Measurements from ENCODE around the gene TECPR2.
"Not testable (repeated sequence)": the region's sequence is repeated elsewhere in the genome, so short reads cannot be mapped to it uniquely, and the experiment has no call there.

Gene TECPR2, protein sequence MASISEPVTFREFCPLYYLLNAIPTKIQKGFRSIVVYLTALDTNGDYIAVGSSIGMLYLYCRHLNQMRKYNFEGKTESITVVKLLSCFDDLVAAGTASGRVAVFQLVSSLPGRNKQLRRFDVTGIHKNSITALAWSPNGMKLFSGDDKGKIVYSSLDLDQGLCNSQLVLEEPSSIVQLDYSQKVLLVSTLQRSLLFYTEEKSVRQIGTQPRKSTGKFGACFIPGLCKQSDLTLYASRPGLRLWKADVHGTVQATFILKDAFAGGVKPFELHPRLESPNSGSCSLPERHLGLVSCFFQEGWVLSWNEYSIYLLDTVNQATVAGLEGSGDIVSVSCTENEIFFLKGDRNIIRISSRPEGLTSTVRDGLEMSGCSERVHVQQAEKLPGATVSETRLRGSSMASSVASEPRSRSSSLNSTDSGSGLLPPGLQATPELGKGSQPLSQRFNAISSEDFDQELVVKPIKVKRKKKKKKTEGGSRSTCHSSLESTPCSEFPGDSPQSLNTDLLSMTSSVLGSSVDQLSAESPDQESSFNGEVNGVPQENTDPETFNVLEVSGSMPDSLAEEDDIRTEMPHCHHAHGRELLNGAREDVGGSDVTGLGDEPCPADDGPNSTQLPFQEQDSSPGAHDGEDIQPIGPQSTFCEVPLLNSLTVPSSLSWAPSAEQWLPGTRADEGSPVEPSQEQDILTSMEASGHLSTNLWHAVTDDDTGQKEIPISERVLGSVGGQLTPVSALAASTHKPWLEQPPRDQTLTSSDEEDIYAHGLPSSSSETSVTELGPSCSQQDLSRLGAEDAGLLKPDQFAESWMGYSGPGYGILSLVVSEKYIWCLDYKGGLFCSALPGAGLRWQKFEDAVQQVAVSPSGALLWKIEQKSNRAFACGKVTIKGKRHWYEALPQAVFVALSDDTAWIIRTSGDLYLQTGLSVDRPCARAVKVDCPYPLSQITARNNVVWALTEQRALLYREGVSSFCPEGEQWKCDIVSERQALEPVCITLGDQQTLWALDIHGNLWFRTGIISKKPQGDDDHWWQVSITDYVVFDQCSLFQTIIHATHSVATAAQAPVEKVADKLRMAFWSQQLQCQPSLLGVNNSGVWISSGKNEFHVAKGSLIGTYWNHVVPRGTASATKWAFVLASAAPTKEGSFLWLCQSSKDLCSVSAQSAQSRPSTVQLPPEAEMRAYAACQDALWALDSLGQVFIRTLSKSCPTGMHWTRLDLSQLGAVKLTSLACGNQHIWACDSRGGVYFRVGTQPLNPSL (N-terminal part only)

GRCh38 chr14:102362545-102363181, at the start of gene TECPR2, which contains the start of gene CINP:
TECPR2 (plus strand) TSS chr14:102362941; CDS start chr14:102376722, 13,781 bp downstream.
CINP (minus strand) TSS chr14:102362890; CDS start chr14:102362851, 39 bp downstream.
- DNase-seq: peak; percentile 89

- DNase-seq: peak; percentile 71
Measured at GRCh38 chr14:102314242-102315011, 48.3 kb upstream of the TECPR2 start.

DNA sequence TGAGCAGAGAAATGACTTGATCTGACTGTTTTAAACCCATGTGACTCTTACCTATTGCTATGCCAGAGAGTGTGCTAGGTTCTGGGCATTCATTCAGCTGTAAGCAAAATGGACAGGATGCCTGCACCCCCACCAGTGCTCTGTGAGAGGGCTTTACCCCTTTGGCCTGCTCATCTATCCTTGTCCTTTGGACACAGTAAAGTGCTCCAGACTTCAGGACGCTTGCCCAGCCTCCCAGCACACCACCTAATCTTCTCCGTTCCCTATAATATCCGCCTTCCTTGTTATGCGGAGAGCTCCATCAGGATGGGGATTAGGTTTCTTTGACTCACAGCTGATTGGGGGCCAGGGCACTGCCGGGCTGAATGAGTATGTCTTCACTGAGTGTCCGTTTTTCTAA, 47.6 kb upstream of the TECPR2 start:
- DNase-seq: no peak

DNA sequence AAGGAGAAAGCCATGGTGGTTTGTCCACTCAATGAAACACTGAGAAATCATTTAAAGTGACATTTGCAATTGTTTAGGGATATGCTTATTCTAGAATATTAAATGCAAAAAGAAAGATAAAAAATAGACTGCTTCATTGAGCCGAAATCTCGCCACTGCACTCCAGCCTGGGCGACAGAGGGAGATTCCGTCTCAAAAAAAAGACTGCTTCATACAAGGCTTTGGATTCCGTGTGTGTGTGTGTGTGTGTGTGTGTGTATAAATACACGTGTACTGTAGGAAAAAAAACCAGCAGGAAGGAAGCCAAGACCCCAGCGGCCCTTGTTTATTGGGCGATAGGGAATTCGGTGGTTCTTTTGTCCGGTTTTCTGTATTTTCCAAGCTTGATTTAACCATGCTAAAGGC, 46.4 kb upstream of the TECPR2 start:
- DNase-seq: no peak

DNA sequence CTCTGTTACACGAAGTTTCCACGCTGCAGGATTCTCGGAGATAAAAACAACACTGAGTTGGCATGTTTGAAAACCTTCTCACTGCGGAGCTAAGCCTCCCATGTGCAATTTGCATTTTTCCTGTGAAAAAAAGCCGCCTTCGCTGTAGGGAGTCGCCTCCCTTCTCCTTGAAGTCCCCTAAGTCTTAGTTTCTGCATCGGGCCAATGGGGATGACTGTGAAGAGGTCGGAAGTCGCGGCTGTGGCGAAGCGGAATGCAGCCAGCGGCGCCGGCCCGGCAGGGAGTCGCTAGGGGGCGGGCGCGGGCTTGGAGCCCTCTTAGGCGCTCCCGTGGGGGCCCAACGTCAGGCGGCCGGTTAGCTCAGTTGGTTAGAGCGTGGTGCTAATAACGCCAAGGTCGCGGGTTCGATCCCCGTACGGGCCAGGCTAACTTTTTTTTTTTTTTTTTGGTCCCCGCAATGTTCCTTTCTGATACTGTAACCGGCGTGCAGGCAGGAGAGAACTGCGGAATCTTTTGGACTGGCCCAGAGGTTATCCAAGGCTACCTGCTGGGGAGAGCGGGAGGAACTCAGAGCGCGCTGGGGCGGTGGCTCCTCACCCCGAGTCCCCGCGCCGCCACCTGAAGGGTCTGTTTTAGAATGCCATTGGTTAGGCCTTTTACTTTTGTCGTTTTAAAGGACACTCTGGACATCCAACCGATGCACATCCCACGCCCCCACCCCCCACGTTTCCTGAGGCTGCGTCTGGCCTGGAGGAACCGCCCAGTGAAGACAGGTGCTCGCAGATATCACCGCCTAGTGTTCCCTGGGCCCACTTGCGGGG, 45.8 kb upstream of the TECPR2 start:
- DNase-seq: peak; percentile 89

- no peak for DNase-seq
Measured at GRCh38 chr14:102317564-102318248, 45.0 kb upstream of the TECPR2 start.

DNA sequence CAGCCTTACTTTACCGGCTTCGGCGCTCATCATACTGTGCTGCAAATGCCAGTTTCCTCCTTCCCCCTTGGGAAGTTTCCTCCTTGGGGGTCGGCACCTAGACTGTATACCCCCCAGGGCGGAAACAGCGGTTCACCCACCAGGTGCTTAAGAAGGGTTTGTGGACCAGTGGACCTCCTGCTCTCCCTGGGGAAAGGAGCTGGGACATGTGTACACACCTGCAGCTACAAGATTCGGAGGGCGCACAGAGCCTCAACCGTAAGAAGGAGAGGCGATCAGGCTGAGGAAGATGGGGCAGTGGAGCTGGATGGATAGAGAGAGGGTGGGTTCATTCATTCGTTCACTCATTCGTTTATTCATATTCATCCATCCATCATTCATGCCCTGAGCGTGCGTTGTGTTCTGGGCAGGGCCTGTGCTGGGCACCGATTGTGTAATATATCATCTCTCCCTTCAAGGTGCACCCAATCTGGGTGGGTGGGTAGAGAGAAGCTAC, 43.9 kb upstream of the TECPR2 start:
- DNase-seq: no peak

GRCh38 chr14:102319351-102320032, 43.2 kb upstream of the TECPR2 start, which contains the start of gene ZNF839:
ZNF839 (plus strand) TSS chr14:102319746; CDS start chr14:102319766, 20 bp downstream.
- peak; percentile 85 for DNase-seq

GRCh38 chr14:102320033-102320660, 42.6 kb upstream of the TECPR2 start:
- peak; percentile 35 for DNase-seq

- DNase-seq: no peak
Measured at GRCh38 chr14:102320671-102321455, 41.9 kb upstream of the TECPR2 start.

DNA sequence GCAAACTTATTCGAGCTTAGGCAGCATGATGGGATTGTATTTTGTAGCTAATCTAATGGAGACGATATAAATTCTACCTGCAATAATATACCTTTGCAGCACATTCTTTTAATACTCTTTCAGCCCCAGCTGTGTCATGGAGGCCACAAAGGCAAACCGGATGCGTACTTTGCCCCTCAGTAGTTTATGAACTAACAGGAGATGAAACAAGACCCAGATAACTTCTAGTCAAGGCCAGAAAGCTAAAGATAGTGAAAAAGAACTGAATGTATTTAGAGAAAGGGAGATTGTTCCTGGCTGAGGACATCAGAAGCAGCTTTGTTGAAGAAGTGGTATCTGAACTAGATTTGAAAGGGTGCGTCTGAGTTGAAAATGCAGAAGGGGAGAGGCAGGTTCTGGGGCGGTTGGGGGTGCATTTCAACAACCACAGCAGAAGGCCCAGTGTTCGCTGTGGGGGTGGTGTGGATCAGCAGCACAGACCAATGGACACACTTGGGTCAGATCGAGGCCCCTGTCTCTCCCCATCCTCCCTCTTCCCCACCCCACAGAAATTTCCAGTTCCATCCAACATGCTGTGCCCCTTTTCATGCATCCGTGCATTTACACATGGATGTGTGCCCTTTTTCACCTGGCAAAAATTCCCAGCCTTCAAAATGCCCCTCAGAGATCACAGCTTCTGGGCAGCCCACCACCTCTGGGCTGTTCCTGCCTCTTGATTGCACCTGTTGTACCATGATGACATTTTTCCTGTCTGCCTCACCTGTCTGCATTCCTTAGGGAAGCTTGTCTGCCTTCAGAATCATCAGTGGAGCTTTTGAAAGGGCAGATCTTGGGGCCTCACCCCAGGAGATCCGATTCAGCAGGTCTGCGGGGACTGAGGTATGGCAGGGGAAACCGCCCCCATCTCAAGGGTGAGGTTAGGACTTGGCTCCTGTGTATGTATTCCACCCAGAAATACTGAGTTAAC, 41.0 kb upstream of the TECPR2 start:
- no peak for DNase-seq

DNA sequence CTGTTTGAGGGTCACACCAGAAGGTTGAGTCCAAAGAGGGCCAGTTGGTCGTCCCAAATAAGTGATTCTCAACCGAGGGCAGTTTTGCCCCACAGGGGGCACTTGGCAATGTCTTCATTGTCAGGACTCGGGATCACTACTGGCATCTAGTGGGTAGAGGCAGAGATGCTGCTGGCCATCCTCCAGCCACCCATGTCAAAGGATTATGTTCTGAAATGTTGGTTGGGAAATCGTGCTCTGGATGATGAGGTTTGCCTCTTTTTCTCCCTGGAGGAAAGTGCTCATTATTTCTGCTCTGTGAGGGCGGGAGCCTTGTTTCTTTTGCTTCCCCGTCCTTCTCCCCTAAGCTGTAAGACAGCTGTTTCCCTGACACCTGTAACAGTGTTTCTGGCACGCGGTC, 39.6 kb upstream of the TECPR2 start:
- DNase-seq: peak; percentile 61

GRCh38 chr14:102325791-102326345, 36.9 kb upstream of the TECPR2 start:
- no peak for DNase-seq

GRCh38 chr14:102326583-102326982, 36.2 kb upstream of the TECPR2 start:
- DNase-seq: no peak

DNA sequence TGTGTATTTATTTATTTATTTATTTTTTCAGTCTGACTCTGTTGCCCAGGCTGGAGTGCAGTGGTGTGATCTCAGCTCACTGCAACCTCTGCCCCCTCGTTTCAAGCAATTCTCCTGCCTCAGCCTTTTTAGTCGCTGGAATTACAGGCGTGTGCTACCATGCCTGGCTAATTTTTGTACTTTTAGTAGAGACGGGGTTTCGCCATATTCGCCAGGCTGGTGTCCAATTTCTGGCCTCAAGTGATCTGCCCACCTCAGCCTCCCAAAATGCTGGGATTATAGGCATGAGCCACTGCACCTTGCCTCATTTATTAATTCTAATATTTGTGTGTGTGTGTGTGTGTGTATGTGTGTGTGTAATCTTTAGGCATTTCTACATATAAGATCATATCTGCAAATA, 33.4 kb upstream of the TECPR2 start:
- not testable (repeated sequence) for DNase-seq

DNA sequence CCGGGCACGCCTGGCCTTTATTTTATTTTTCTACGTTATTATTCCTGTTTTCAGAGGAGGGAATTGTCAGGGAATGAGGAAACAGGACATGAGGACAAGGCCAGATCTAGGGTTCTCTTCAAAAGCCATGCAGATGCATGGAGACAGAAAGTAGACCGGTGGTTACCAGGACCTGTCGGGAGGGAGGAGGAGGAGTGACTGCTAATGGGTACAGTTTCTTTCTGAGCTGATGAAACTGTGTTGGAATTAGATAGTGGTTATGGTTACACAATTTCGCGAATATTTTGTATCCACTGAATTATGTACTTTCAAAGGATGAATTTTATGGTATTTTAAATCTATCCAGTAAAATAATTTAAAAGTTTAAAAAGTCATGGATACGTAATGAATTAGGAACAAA, 31.9 kb upstream of the TECPR2 start:
- DNase-seq: no peak
